Measurements from ENCODE around the gene TMPRSS4. TPM values are rescaled to one million over a fixed set of nuclear protein-coding genes. Genes with fewer than 3 reads are reported as not detected.

Gene TMPRSS4
- total RNA-seq, 1 experiment from 2014 or later = not detected

DNA sequence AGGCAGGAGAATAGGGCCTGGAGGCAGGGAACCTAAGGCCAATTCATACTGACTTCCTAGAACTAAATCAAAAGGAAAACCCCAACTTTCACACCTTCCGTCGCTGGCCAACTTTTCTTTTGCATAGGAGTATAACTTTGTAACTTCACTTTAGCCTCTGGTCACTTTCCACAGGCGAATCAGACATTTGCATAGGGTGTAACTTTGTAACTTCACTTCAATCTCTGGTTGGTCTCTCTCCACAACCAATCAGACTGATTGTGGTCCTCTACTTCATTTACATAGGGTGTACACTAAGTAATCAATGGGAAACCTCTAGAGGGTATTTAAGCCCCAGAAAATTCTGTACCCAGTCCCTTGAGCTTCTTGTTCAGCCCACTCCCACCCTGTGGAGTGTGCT, 11.5 kb upstream of the TMPRSS4 start:
- DNase-seq = no peak
- Histone ChIP-seq H3K36me3 (no peaks in the 10 kb centered on the region), H3K9me3 (no peaks in the 10 kb centered on the region), H3K27me3 (no peaks in the 10 kb centered on the region), H3K4me3 (no peak overlapping the region)

DNA sequence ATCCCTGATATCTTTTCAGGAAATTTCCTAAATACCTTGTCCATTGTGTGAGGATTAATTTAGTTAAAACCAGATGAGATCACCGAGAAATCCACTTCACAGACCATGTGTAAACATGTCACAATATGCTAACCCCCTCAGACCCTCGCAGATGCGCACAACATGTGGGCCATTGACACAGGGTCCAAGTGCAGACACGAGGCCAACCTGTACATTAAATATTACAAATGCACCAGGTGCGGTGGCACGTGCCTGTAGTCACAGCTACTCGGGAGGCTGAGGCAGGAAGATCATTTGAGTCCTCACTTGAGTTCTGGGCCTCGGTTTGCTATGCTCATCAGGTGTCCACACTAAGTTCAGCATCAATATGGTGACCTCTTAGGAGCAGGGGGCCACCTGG, 9.9 kb upstream of the TMPRSS4 start:
- no peak overlapping the region for H3K4me3 ChIP-seq
- H3K9me3 ChIP-seq = no peaks in the 10 kb centered on the region
- H3K27me3 ChIP-seq = no peaks in the 10 kb centered on the region
- DNase-seq = no peak
- H3K36me3 ChIP-seq = no peaks in the 10 kb centered on the region

DNA sequence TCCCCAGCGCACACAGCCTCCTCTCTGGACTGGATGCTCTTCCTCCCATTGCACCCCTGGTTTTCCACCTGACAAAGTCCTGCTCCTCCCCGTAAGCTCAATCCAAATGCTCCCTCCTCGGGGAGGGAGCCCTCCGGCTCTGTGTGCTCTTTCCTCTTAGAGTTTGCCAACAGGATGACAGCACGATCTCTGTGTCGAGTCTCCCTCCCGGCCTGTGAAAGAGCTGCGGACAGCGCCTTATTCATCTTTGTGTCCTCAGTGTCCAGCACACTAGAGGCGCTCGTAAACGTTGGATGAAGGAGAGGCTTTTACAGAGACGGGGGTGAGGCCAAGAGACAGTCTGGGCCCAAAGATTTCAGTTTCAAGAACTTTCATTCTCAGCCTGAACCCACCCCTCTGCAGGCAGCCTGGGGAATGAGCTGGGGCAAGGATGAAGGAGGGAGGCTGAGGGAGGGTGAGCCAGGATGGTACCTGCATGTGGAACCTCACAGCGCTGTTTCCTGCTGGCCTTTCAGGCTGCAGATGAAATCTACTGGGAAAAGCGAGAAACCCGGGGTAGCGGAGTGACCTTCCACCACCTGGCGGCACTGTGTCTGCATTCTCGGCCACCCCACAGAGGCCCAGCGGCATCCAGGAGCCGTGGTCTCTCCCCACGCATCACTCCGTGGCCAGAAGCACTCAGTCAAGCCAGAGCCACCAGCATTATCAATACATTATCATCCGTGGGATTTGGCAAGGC, 8.5 kb upstream of the TMPRSS4 start:
- H3K9me3 ChIP-seq = no peaks in the 10 kb centered on the region
- no peaks in the 10 kb centered on the region for H3K36me3 ChIP-seq
- no peak for DNase-seq
- no peak overlapping the region for H3K4me3 ChIP-seq
- no peaks in the 10 kb centered on the region for H3K27me3 ChIP-seq

DNA sequence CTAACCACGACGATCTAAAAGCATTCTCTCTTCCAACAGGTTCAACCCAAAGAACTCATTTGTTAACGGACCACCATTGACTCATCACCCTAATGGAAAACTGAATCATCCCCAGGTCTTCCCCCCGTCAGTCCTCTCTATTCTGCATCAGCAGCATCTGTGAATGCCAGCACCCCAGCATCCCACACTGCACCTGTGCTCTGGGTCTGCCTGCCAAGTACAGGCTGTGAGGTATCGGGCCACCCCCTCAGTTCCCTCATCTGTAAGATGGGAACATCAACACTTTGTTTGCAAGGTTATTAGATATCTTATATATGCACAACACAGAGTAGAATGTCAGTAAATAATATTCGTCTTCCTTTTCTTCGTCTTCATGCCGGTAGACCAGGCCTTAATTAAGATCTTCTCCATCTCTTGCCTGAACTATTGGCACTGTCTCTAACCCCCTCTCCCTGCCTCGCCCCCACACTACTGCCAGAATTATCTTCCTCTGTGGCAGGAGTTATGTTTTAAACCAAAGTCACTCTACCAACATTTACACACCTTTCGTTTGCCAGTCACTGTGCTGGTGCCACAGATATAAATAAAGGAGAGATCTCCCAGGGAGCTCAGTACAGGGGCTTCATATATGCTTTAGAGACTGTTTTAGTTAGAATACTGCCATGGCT, 7.8 kb upstream of the TMPRSS4 start:
- no peaks in the 10 kb centered on the region for H3K36me3 ChIP-seq
- no peak overlapping the region for H3K4me3 ChIP-seq
- DNase-seq = no peak
- no peaks in the 10 kb centered on the region for H3K27me3 ChIP-seq
- H3K9me3 ChIP-seq = no peaks in the 10 kb centered on the region

DNA sequence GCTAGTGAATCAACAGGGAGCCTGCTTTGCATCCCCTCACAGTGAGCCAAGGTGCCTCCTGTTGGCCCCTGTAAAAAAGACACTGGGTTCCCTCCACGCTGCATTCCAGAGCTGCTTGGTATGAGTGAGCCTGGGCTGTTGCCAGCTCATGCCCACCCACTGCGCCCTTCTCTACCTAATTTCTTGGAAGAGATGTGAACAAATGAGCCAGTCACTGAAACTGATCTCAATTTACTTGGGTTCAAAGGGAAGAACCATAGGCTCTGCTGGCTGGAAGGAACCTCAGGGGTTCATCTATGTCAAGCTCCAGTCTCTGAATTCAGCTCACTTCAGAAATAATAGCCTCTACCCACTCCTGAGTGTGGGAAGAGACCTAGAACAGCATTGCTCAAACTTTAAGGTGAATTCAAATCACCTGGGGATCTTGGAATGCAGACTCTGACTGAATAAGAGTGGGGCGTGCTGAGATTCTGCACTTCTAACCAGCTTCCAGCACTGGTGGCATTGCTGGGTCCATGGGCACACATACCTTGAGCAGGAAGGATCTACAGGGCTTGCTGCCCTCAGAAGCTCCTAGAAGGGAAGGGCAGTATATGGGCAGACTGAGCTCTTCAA, 5.4 kb upstream of the TMPRSS4 start:
- Histone ChIP-seq H3K9me3 (no peaks in the 10 kb centered on the region), H3K27me3 (no peaks in the 10 kb centered on the region), H3K4me3 (no peak overlapping the region), H3K36me3 (no peaks in the 10 kb centered on the region)
- no peak for DNase-seq

DNA sequence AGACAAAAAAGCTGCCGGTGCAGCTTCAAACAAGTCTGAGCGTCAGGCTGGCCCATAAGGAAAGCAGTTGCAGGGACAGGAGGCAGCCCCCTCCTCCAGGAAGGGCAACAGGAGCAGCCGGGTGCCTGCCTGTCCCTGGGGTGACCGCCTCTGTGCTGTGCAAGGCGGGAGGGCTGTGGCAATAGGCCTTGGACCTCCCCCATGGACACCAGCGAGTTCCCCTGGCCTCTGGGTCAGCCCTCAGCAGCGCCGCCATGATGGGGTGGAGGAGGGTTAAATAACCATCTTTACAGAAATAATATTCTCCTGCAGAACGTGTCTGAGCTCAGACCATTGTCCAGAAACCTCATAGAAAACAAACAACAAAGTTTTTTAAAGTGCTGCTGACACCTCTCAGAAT, 3.3 kb upstream of the TMPRSS4 start:
- H3K9me3 ChIP-seq = no peaks in the 10 kb centered on the region
- H3K36me3 ChIP-seq = no peaks in the 10 kb centered on the region
- no peaks in the 10 kb centered on the region for H3K27me3 ChIP-seq
- no peak for DNase-seq
- no peak overlapping the region for H3K4me3 ChIP-seq

DNA sequence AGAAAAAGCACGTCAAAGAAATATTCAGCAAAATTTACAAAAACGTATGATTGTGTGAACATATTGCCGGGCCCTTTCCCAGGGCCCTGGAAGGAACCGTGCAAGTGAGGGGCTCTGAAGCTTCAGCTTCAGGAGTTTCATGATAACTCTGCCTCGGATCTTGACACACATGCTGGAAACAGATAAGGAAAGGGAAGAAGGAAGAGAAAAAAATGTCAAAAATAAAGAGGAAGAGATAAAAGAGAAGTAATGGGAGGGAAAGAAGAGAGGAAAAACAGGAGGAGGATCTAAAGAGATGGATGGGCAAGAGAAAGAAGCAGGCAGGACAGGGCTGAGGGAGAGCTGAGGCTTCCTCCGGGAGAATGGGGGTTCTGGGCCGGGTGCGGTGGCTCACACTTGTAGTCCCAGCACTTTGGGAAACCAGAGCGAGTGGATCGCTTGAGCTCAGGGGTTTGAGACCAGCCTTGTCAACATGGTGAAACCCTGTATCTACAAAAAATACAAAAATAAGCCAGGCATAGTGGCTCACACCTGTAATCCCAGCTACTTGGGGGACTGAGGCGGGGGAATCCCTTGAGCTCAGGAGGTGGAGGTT, 2.7 kb upstream of the TMPRSS4 start:
- Histone ChIP-seq H3K9me3 (no peaks in the 10 kb centered on the region), H3K27me3 (no peaks in the 10 kb centered on the region), H3K36me3 (no peaks in the 10 kb centered on the region), H3K4me3 (no peak overlapping the region)
- no peak for DNase-seq

DNA sequence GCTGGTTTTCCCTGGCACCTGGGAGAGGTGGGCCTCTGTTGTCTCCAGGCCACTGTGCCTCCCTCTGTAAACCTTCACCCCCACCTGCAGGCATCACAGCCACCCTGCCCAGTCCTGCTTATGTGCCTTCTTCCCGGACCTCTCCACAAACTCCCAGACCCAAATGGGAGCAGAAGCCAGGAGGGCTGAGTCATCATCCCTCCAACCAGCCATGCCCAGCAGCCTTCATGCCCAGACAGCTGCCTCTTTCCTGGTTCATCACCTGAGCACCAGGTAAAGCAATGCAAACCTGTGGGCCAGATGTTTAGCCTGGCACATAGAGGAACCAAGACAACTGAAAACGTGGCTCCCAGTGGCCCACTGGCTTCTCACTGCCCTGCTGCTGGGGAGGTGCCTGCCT, 2.1 kb upstream of the TMPRSS4 start:
- Histone ChIP-seq H3K9me3 (no peaks in the 10 kb centered on the region), H3K36me3 (no peaks in the 10 kb centered on the region), H3K27me3 (no peaks in the 10 kb centered on the region), H3K4me3 (no peak overlapping the region)
- DNase-seq = peak; percentile 18

DNA sequence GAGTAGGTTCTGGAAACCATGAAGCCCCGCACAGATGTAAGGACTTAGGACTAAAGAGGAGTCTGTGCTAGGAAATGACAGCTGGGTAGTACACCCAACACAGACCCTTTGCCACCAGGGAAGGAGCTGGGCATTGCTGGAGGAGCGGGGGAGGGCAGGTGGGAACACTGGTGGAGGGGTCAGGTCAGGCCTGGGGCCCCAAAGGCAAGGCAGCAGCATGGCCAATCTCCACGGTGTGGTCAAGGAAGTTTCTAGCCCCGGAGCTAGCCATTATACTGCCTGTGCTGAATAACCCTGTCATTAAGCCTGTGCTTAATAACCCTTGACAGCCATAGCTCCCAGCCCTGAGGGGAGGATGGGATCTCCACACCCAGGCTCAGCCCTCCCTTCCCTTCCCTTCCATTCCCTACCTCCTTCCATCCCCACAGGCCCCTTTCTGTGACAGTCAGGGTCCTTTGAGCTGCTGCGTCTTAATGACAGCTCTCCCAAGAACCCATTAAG, 2.1 kb downstream of the TMPRSS4 start:
- H3K4me3 ChIP-seq = no peak overlapping the region
- H3K36me3 ChIP-seq = no peaks in the 10 kb centered on the region
- no peak for DNase-seq
- H3K9me3 ChIP-seq = no peaks in the 10 kb centered on the region
- no peaks in the 10 kb centered on the region for H3K27me3 ChIP-seq

DNA sequence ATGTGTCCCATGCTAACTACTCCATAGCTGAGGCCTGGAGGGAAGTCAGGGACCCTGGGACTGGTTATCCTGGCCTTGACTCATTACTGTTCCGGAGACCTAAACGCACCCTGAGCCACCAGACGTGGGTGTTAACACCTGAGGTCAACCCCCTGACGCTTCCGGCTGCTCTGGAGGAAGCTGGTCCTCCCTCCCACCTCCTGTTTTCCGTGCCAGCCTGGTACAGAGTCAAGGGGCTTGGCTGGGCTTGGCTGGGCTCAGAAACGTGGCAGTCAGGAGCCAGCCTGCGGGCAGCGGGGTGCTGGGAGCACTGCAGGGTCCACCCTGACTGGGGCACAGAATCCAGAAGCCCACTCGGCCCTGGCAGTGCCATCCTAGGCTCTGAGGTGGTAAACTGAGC, 2.6 kb downstream of the TMPRSS4 start:
- no peaks in the 10 kb centered on the region for H3K27me3 ChIP-seq
- no peaks in the 10 kb centered on the region for H3K36me3 ChIP-seq
- H3K4me3 ChIP-seq = no peak overlapping the region
- no peak for DNase-seq
- H3K9me3 ChIP-seq = no peaks in the 10 kb centered on the region

DNA sequence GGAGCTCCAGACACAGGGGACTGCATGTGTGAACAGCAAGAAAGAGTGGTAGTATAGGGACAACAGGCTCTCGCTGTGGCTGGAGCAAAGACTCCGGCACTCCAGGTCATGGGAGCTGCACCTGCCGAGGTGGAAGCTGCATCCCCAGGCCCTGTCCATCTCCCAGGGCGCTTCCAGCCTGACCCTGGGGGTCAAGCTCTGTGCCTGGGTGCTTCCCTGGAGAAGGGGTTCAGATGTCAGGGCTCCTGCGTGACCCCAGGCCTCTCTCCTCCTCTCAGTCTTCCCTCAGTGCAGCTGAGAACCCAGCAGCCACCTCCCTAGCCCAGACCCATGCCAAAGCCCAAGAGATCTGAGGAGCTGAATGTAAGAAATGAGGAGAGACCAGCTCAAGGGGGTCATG, 3.4 kb downstream of the TMPRSS4 start:
- Histone ChIP-seq H3K36me3 (no peaks in the 10 kb centered on the region), H3K4me3 (no peak overlapping the region), H3K27me3 (no peaks in the 10 kb centered on the region), H3K9me3 (no peaks in the 10 kb centered on the region)
- DNase-seq = no peak

DNA sequence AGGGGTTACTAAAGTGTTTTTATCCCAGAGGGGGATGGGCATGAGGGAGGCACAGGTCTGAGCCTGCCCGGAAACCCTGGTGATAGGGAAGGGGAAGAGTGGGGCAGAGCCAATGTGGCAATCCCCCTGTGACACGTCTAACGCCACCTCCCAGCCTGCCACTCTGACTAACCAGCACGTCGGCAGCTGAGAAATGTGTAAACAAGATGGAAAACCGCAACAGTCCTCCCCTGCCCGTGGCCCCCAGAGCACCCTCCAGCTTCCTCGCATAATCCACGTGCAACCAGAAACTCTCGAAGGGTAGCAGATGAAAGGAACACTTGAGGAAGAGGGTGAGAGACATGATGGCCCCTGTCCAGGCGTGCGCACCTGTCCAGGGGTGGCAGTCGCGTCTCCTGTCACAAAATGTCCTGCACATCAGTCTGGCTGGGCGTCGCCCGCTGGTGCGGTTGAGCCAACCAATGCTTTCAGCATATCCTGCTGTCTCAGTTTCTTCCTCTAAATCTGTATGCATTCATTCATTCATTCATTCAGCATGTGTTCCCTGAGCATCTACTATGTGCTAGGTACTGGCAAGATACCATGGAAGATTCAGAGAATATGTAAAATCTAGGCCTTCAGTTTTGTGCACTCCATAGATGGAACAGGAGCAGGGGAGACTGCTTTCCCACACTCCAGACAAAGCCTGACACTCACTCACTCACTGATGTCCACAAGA, 4.5 kb downstream of the TMPRSS4 start:
- H3K27me3 ChIP-seq = no peaks in the 10 kb centered on the region
- H3K9me3 ChIP-seq = no peaks in the 10 kb centered on the region
- no peak for DNase-seq

DNA sequence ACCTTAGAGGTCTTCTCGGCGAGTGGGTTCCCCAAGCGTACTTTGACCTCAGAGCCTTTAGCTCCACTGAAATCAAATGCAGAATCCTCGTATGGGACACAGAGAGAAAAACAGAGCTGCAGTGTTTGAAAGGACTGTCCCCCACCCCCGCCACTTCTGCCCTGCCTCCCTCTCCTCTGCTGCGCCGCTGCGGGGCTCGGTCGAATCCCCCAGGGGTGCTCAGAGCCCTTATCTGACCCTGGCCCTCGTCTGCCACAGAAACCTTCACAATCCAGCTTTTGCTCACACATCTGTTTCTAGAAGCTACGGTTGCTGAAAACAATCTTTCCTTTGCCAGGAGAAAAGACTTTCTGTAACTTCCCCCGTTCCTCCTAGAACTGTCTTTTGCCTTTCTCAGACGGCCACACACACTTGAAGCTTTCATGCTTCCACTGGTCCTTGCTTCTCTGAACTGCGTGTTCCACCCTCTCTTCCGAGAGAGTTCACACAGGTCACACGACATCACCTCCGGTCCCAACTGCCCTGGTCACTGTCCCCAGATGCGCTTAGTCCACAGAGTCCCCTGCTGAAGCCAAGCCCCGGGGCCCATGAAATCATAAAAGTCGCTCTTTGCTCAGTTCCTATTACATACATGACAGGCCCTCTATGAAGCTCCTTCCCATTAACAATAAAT, 6.1 kb downstream of the TMPRSS4 start:
- Histone ChIP-seq H3K27me3 (no peaks in the 10 kb centered on the region), H3K9me3 (no peaks in the 10 kb centered on the region), H3K36me3 (no peaks in the 10 kb centered on the region), H3K4me3 (no peak overlapping the region)
- no peak for DNase-seq

More for the DNA sequence above, 4.5 kb downstream of the TMPRSS4 start:
- H3K36me3 ChIP-seq = no peaks in the 10 kb centered on the region
- H3K4me3 ChIP-seq = no peak overlapping the region

DNA sequence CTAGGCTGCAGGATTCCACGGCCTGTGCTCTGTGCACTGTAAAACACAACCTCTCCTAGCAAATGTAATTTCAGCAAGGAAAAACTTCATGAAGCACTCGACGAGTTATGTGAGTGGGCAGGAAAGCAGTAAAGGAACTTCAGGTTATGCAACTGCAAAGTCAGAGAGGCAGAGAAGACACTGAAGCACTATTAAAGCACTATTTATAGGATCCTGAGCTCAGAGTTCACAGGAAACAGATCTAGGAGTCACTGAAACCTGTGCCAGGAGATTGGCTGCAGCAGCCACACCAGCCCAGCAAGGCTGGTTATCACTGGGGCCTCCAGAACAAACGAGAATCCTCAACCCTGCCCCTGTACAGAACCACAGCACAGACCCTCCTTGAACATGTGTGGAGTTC, 7.4 kb downstream of the TMPRSS4 start:
- DNase-seq = peak; percentile 65
- Histone ChIP-seq H3K9me3 (no peaks in the 10 kb centered on the region), H3K4me3 (no peak overlapping the region), H3K27me3 (no peaks in the 10 kb centered on the region), H3K36me3 (no peaks in the 10 kb centered on the region)

DNA sequence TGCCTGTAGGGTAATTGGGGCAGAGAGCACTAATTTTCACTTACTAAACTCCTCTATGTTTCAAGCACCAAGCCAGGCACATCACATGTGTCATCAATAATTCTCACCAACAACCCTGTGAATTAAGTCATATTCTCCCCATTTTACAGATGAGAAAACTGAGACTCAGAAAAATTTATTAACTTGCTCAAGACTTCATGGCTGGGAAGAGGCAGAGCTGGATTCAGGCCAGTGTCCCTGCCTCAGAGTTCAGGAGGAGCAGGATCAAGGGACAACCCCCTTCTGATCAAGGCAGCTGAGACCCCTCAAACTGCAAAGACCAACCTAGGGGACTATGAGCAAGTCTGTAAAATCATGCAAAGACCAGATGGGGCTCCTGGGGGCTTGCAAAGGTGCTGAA, 7.8 kb downstream of the TMPRSS4 start:
- Histone ChIP-seq H3K27me3 (no peaks in the 10 kb centered on the region), H3K36me3 (no peaks in the 10 kb centered on the region), H3K4me3 (no peak overlapping the region), H3K9me3 (no peaks in the 10 kb centered on the region)
- DNase-seq = no peak
